HepG2 (cell line): Measurements from ENCODE around the gene TALDO1. TPM values are rescaled to one million over a fixed set of nuclear protein-coding genes. Genes with fewer than 3 reads are reported as not detected.

Experiments used
- AGO1 ChIP-seq: fragments of 200-400 bp; formaldehyde crosslinking; IDR thresholded peaks from 2 replicates; pipeline ENCODE4 v1.6.1; 2017; ENCODE audit warnings: mild to moderate bottlenecking, low read depth, low read length, moderate library complexity; ENCODE audit not compliant: poor library complexity, severe bottlenecking
- AGO2 ChIP-seq: fragments of 200-400 bp; formaldehyde crosslinking; optimal IDR thresholded peaks from 2 replicates; pipeline ENCODE3; 2017; ENCODE audit warnings: mild to moderate bottlenecking, low read depth, low read length, moderate library complexity
- FOXA1 ChIP-seq, 2 experiments: fragments of 450-650 bp in 1 of 2; sonication (generic) in 1 of 2; formaldehyde crosslinking in 1 of 2; IDR thresholded peaks; 2 replicates each; pipeline versions ENCODE4 v1.4.0 to v1.6.1; 2016 to 2020; ENCODE audit warnings: missing genetic modification reagents in 1 of 2
- GATAD1 ChIP-seq: IDR thresholded peaks from 2 replicates; pipeline ENCODE4 v1.6.1; 2016; ENCODE audit warnings: missing genetic modification reagents, missing compliant biosample characterization
- MAFF ChIP-seq: IDR thresholded peaks from 2 replicates; pipeline ENCODE4 v1.6.1; 2011; ENCODE audit warnings: low read depth, low read length, improper control_type of control experiment
- MYNN ChIP-seq: sonication (generic); formaldehyde crosslinking; IDR thresholded peaks from 2 replicates; pipeline ENCODE4 v1.4.0; 2020; ENCODE audit warnings: mild to moderate bottlenecking, low read depth, missing genetic modification reagents
- RAD21 ChIP-seq: fragments of 450-650 bp; formaldehyde crosslinking; IDR thresholded peaks from 2 replicates; pipeline ENCODE4 v1.5.0; 2020; ENCODE audit warnings: mild to moderate bottlenecking
- RFXAP ChIP-seq: sonication (generic); formaldehyde crosslinking; IDR thresholded peaks from 2 replicates; pipeline ENCODE4 v1.4.0; 2020; ENCODE audit warnings: missing genetic modification reagents, borderline replicate concordance
- SMYD3 ChIP-seq: sonication (generic); formaldehyde crosslinking; IDR thresholded peaks from 2 replicates; pipeline ENCODE4 v1.8.1; 2023; ENCODE audit warnings: mild to moderate bottlenecking, missing genetic modification reagents
- TP53 ChIP-seq: sonication (generic); formaldehyde crosslinking; conservative IDR thresholded peaks from 2 replicates; pipeline ENCODE4 v1.4.0; 2020; ENCODE audit warnings: missing genetic modification reagents
- ZNF34 ChIP-seq: sonication (generic); formaldehyde crosslinking; IDR thresholded peaks from 2 replicates; pipeline ENCODE4 v1.4.0; 2020; ENCODE audit warnings: mild to moderate bottlenecking, missing genetic modification reagents, borderline replicate concordance
- ZNF790 ChIP-seq: sonication (generic); formaldehyde crosslinking; IDR thresholded peaks from 2 replicates; pipeline ENCODE4 v1.8.0; 2022; ENCODE audit warnings: missing genetic modification reagents, mild to moderate bottlenecking, borderline replicate concordance
- ZNF792 ChIP-seq: IDR thresholded peaks from 2 replicates; pipeline ENCODE4 v1.6.1; 2016
- ZZZ3 ChIP-seq: sonication (generic); formaldehyde crosslinking; IDR thresholded peaks from 2 replicates; pipeline ENCODE4 v1.4.0; 2020; ENCODE audit warnings: missing genetic modification reagents, mild to moderate bottlenecking, borderline replicate concordance
- polyA plus RNA-seq, 8 experiments: library from polyadenylated mRNA; depleted of rRNA in 3 of 8; stranded (reverse) in 7 of 8; unstranded in 1 of 8; fragments of >200 nt; fragmentation: Illumina TruSeq in 4 of 8; extraction: Trizol in 4 of 8; gene quantifications; 2 replicates each; pipeline versions ENCODE4 v1.2.1 to v1.2.3, GENCODE V29; 2011 to 2016; ENCODE audit warnings: low read depth in 4 of 8, missing spikeins in 1 of 8, mixed read lengths in 1 of 8; ENCODE audit not compliant: insufficient read depth in 1 of 8
- total RNA-seq, 5 experiments: library from RNA; depleted of rRNA; stranded (reverse); fragments of >200 nt; fragmentation: Illumina TruSeq; extraction: Trizol; gene quantifications; 2 replicates each; pipeline ENCODE4 v1.2.3, GENCODE V29; 2016; ENCODE audit warnings: low read depth in 1 of 5
- TF ChIP-seq, protein P1 (sequence below): sonication (generic); formaldehyde crosslinking; conservative IDR thresholded peaks from 2 replicates; pipeline ENCODE4 v1.4.0; 2020; ENCODE audit warnings: missing genetic modification reagents
- TF ChIP-seq, protein P2 (sequence below): sonication (generic); formaldehyde crosslinking; IDR thresholded peaks from 2 replicates; pipeline ENCODE4 v1.5.1; 2020; ENCODE audit warnings: missing genetic modification reagents, mild to moderate bottlenecking, borderline replicate concordance
- TF ChIP-seq, protein P3 (sequence below): sonication (generic); formaldehyde crosslinking; conservative IDR thresholded peaks from 2 replicates; pipeline ENCODE4 v1.4.0; 2020; ENCODE audit warnings: mild to moderate bottlenecking, missing genetic modification reagents, moderate library complexity
- TF ChIP-seq, protein P4 (sequence below): sonication (generic); formaldehyde crosslinking; IDR thresholded peaks from 2 replicates; pipeline ENCODE4 v1.5.1; 2020; ENCODE audit warnings: mild to moderate bottlenecking, missing genetic modification reagents

TALDO1 gene
- total and polyA plus RNA-seq, 2 of the 13 experiments (the other 11 are each of a cell fraction or from before 2014, with no cell fraction given) = 107 to 240 TPM

DNA sequence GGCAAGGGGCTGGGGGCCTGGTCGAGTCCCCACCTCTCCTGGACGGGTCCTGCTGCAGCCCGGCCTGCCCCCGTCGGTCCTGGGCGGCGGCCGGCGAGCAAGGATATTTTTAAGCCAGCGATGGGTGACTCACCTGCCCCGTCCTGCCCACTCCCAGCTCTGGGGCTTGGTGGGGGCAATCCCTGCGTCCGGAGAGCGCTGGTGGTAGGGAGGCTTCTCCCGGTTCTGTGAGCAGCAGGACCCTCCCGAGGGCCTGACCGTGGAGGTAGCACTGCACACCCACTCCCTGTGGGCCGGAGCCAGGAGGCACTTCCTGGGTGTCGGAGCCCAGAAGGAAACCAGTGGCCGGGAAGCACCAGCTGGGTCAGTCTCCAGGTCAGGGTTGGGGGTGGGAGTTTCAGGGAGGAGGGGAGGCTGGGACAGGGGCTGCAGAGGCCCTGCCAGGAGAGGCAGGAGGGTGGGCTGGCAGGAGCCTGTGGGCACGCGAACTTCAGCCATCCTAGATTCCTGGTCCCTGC is 40.8 kb upstream of the TALDO1 start (continued):
- TF ChIP-seq, protein P1, sequence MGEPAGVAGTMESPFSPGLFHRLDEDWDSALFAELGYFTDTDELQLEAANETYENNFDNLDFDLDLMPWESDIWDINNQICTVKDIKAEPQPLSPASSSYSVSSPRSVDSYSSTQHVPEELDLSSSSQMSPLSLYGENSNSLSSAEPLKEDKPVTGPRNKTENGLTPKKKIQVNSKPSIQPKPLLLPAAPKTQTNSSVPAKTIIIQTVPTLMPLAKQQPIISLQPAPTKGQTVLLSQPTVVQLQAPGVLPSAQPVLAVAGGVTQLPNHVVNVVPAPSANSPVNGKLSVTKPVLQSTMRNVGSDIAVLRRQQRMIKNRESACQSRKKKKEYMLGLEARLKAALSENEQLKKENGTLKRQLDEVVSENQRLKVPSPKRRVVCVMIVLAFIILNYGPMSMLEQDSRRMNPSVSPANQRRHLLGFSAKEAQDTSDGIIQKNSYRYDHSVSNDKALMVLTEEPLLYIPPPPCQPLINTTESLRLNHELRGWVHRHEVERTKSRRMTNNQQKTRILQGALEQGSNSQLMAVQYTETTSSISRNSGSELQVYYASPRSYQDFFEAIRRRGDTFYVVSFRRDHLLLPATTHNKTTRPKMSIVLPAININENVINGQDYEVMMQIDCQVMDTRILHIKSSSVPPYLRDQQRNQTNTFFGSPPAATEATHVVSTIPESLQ = no peak
- TF ChIP-seq SMYD3 (CRISPR knock-in tag) (no peak), MAFF (no peak), ZNF790 (no peak), ZZZ3 (no peak; the same call in 1 of the 2 replicates), GATAD1 (CRISPR knock-in tag) (no peak), ZNF792 (CRISPR knock-in tag) (0 out of 2 replicates have a peak, but pooled peaks have one; percentile 5), AGO2 (peak; percentile 93), TP53 (no peak), MYNN (CRISPR knock-in tag) (no peak), FOXA1 (IDR thresholded peaks at IDR 0.05) (no peak), FOXA1 (CRISPR knock-in tag; IDR thresholded peaks at IDR 0.05) (no peak), RAD21 (CRISPR knock-in tag) (no peak), ZNF34 (CRISPR knock-in tag) (0 out of 2 replicates have a peak, but pooled peaks have one; percentile 2), AGO1 (peak; percentile 19), RFXAP (CRISPR knock-in tag) (0 out of 2 replicates have a peak, but pooled peaks have one; percentile 9)
- TF ChIP-seq, protein P2, sequence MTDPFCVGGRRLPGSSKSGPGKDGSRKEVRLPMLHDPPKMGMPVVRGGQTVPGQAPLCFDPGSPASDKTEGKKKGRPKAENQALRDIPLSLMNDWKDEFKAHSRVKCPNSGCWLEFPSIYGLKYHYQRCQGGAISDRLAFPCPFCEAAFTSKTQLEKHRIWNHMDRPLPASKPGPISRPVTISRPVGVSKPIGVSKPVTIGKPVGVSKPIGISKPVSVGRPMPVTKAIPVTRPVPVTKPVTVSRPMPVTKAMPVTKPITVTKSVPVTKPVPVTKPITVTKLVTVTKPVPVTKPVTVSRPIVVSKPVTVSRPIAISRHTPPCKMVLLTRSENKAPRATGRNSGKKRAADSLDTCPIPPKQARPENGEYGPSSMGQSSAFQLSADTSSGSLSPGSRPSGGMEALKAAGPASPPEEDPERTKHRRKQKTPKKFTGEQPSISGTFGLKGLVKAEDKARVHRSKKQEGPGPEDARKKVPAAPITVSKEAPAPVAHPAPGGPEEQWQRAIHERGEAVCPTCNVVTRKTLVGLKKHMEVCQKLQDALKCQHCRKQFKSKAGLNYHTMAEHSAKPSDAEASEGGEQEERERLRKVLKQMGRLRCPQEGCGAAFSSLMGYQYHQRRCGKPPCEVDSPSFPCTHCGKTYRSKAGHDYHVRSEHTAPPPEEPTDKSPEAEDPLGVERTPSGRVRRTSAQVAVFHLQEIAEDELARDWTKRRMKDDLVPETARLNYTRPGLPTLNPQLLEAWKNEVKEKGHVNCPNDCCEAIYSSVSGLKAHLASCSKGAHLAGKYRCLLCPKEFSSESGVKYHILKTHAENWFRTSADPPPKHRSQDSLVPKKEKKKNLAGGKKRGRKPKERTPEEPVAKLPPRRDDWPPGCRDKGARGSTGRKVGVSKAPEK (CRISPR knock-in tag) = no peak
- TF ChIP-seq, protein P3, sequence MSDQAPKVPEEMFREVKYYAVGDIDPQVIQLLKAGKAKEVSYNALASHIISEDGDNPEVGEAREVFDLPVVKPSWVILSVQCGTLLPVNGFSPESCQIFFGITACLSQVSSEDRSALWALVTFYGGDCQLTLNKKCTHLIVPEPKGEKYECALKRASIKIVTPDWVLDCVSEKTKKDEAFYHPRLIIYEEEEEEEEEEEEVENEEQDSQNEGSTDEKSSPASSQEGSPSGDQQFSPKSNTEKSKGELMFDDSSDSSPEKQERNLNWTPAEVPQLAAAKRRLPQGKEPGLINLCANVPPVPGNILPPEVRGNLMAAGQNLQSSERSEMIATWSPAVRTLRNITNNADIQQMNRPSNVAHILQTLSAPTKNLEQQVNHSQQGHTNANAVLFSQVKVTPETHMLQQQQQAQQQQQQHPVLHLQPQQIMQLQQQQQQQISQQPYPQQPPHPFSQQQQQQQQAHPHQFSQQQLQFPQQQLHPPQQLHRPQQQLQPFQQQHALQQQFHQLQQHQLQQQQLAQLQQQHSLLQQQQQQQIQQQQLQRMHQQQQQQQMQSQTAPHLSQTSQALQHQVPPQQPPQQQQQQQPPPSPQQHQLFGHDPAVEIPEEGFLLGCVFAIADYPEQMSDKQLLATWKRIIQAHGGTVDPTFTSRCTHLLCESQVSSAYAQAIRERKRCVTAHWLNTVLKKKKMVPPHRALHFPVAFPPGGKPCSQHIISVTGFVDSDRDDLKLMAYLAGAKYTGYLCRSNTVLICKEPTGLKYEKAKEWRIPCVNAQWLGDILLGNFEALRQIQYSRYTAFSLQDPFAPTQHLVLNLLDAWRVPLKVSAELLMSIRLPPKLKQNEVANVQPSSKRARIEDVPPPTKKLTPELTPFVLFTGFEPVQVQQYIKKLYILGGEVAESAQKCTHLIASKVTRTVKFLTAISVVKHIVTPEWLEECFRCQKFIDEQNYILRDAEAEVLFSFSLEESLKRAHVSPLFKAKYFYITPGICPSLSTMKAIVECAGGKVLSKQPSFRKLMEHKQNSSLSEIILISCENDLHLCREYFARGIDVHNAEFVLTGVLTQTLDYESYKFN (CRISPR knock-in tag) = no peak
- TF ChIP-seq, protein P4, sequence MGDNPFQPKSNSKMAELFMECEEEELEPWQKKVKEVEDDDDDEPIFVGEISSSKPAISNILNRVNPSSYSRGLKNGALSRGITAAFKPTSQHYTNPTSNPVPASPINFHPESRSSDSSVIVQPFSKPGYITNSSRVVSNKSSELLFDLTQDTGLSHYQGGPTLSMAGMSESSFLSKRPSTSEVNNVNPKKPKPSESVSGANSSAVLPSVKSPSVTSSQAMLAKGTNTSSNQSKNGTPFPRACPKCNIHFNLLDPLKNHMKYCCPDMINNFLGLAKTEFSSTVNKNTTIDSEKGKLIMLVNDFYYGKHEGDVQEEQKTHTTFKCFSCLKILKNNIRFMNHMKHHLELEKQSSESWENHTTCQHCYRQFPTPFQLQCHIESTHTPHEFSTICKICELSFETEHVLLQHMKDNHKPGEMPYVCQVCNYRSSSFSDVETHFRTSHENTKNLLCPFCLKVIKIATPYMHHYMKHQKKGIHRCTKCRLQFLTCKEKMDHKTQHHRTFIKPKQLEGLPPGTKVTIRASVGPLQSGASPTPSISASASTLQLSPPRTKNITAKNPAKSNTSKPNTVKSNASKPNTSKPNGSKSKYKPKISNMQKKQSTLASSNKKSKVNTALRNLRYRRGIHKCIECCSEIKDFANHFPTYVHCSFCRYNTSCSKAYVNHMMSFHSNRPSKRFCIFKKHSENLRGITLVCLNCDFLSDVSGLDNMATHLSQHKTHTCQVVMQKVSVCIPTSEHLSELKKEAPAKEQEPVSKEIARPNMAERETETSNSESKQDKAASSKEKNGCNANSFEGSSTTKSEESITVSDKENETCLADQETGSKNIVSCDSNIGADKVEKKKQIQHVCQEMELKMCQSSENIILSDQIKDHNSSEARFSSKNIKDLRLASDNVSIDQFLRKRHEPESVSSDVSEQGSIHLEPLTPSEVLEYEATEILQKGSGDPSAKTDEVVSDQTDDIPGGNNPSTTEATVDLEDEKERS = no peak
